Esophagus squamous epithelium (tissue), 4 donors: Measurements from ENCODE around the gene NME7. TPM values are rescaled to one million over a fixed set of nuclear protein-coding genes. Genes with fewer than 3 reads are reported as not detected.

Experiments
- total RNA-seq, 4 donors: library from RNA; depleted of rRNA; stranded (reverse); fragments of >200 nt; gene quantifications; one replicate each; pipeline ENCODE4 v1.1.0, GENCODE V29; 2016

The NME7 gene
- total RNA-seq, 4 donors from 2014 or later: 5.7 to 10.7 (median 7.4) TPM

Other genes starting within 250 kb of the NME7 start
- gene BLZF1, start 398 bp upstream of the NME7 start, total RNA-seq: 10 to 100 TPM; 25.7 to 44.6 (median 37.7) TPM
- under 1 TPM in 1 of 4 donors, not detected in 3; 0.38 TPM for gene CCDC181, start 59.7 kb upstream of the NME7 start, total RNA-seq
- gene SLC19A2, start 118.1 kb upstream of the NME7 start, total RNA-seq: 10 to 100 TPM in 2 of 4 donors, 1 to 10 TPM in 2; 7.0 to 21.4 (median 11.8) TPM
- gene F5, start 218.7 kb upstream of the NME7 start, total RNA-seq: under 1 TPM in 2 of 4 donors, not detected in 2; 0.13 to 0.41 TPM